ENCODE measurements around the gene MAPK8IP3. TPM values are rescaled to one million over a fixed set of nuclear protein-coding genes. Genes with fewer than 3 reads are reported as not detected.
A peak's percentile ranks its signal among the peaks of the same experiment; 100 is the strongest.

The MAPK8IP3 gene
- total and polyA plus RNA-seq, 7 donors = 11.7 to 31.6 (median 22.6) TPM

- Histone ChIP-seq H3K4me1 (peaks cover 18% of the 10 kb centered on the region), H3K27me3 (ENCODE audit: insufficient read depth in 3 of 3, low read length in 2 of 3) (no peaks in the 10 kb centered on the region), H3K36me3 (ENCODE audit: insufficient read depth in 1 of 2, low read depth in 1 of 2) (peaks cover 4 to 48% of the 10 kb centered on the region in 2 donors), H3K27ac (peak overlapping the region; percentile 90), H3K4me3 (peak overlapping the region; percentile 76), H3K9me3 (no peaks in the 10 kb centered on the region)
- ATAC-seq (peak; percentile 7 to 32 (median 21)), DNase-seq (peak; percentile 73 to 84)
- WGBS, 3 donors = 4 to 11% (median 4%) methylated on average over 55 to 81 of the region's 81 CpGs
- TF ChIP-seq, protein P1, sequence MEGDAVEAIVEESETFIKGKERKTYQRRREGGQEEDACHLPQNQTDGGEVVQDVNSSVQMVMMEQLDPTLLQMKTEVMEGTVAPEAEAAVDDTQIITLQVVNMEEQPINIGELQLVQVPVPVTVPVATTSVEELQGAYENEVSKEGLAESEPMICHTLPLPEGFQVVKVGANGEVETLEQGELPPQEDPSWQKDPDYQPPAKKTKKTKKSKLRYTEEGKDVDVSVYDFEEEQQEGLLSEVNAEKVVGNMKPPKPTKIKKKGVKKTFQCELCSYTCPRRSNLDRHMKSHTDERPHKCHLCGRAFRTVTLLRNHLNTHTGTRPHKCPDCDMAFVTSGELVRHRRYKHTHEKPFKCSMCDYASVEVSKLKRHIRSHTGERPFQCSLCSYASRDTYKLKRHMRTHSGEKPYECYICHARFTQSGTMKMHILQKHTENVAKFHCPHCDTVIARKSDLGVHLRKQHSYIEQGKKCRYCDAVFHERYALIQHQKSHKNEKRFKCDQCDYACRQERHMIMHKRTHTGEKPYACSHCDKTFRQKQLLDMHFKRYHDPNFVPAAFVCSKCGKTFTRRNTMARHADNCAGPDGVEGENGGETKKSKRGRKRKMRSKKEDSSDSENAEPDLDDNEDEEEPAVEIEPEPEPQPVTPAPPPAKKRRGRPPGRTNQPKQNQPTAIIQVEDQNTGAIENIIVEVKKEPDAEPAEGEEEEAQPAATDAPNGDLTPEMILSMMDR (IDR thresholded peaks at IDR 0.05) = no peak
- intact Hi-C loops (cut with DNase I) = loop anchor here (5.0 to 10.0 kb wide), 2 partner anchors 63 to 174 kb away; partner anchors contain the start of genes MAPK8IP3 (in 1 of the 2) and MSRB1 (in 1 of the 2)
These were observed 64.6 kb downstream of the MAPK8IP3 start for GRCh38 chr16:1770328-1771187.

GRCh38 chr16:1771188-1771863 is 65.3 kb downstream of the MAPK8IP3 start, which contains the start of gene NME3:
NME3 (minus strand) TSS chr16:1771543; CDS start chr16:1771534, 9 bp downstream.
- H3K27me3 ChIP-seq (ENCODE audit: insufficient read depth in 3 of 3, low read length in 2 of 3) = no peaks in the 10 kb centered on the region
- peak; percentile 42 to 57 (median 54) for ATAC-seq
- TF ChIP-seq, protein P1 (IDR thresholded peaks at IDR 0.05) = no peak
- H3K27ac ChIP-seq = peak within 1 kb of the TSS; percentile 90
- no peaks in the 10 kb centered on the region for H3K9me3 ChIP-seq
- H3K36me3 ChIP-seq (ENCODE audit: insufficient read depth in 1 of 2, low read depth in 1 of 2) = peaks cover 4 to 48% of the 10 kb centered on the region in 2 donors
- peaks cover 18% of the 10 kb centered on the region for H3K4me1 ChIP-seq
- WGBS, 3 donors = 0 to 1% (median 1%) methylated on average over 42 to 79 of the region's 79 CpGs
- peak; percentile 81 to 88 for DNase-seq
- intact Hi-C loops (cut with DNase I) = loop anchor here (5.0 to 10.0 kb wide), 2 partner anchors 64 to 173 kb away; partner anchors contain the start of genes MAPK8IP3 (in 1 of the 2) and MSRB1 (in 1 of the 2)
- peak within 1 kb of the TSS; percentile 76 for H3K4me3 ChIP-seq

DNA sequence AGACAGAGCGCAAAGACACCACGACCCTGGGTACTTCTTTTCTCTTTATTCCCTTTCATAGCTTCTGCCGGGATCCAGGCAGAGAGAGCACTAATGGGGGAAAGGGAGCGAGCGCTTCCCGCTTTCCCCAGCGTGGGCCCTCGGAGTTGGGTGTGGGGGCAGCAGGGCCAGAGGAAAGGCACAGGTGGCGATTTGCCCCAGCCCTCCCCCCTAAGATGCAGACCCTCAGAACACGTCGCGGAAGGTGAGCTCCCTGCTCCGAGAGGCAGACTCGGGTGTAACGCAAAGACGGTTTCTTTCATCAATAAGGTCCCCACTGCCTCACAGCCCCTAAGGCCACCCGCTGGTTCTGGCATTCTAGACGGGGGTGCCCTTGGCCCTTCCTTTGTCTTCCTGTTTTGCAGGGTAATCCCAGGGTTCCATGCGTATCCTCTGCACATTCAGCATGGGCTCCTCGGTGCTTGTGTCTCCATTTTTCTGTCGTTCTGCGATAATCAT is 65.9 kb downstream of the MAPK8IP3 start:
- peak overlapping the region; percentile 90 for H3K27ac ChIP-seq
- H3K4me1 ChIP-seq = peaks cover 18% of the 10 kb centered on the region
- ATAC-seq (no peak), DNase-seq (peak in 1 of 2 donors; percentile 56)
- intact Hi-C loops (cut with DNase I) = loop anchor here (5.0 to 10.0 kb wide), 2 partner anchors 65 to 173 kb away; partner anchors contain the start of genes MAPK8IP3 (in 1 of the 2) and MSRB1 (in 1 of the 2)
- H3K4me3 ChIP-seq = peak overlapping the region; percentile 76
- no peaks in the 10 kb centered on the region for H3K27me3 ChIP-seq (ENCODE audit: insufficient read depth in 3 of 3, low read length in 2 of 3)
- 13 to 16% (median 14%) methylated on average over 20 to 22 of the region's 22 CpGs for WGBS, 3 donors
- no peaks in the 10 kb centered on the region for H3K9me3 ChIP-seq
- TF ChIP-seq, protein P1 (IDR thresholded peaks at IDR 0.05) = no peak
- H3K36me3 ChIP-seq (ENCODE audit: insufficient read depth in 1 of 2, low read depth in 1 of 2) = peaks cover 4 to 48% of the 10 kb centered on the region in 2 donors

GRCh38 chr16:1772362-1772907 is 66.4 kb downstream of the MAPK8IP3 start, which contains the start of gene EME2:
EME2 (plus strand) TSS chr16:1772810; CDS start chr16:1773228, 418 bp downstream.
- intact Hi-C loops (cut with DNase I) = loop anchor here (5.0 to 10.0 kb wide), 2 partner anchors 65 to 172 kb away; partner anchors contain the start of genes MAPK8IP3 (in 1 of the 2) and MSRB1 (in 1 of the 2)
- Histone ChIP-seq H3K9me3 (no peaks in the 10 kb centered on the region), H3K4me3 (peak within 1 kb of the TSS; percentile 76), H3K27ac (peak within 1 kb of the TSS; percentile 90), H3K36me3 (ENCODE audit: insufficient read depth in 1 of 2, low read depth in 1 of 2) (peaks cover under 1 to 48% of the 10 kb centered on the region in 2 donors), H3K4me1 (peaks cover 18% of the 10 kb centered on the region), H3K27me3 (ENCODE audit: insufficient read depth in 3 of 3, low read length in 2 of 3) (no peaks in the 10 kb centered on the region)
- WGBS, 3 donors = 0 to 1% (median 1%) methylated on average over 43 to 53 of the region's 53 CpGs
- TF ChIP-seq, protein P1 (IDR thresholded peaks at IDR 0.05) = no peak
- DNase-seq (peak in 1 of 2 donors; percentile 61), ATAC-seq (peak; percentile 7 to 13 (median 11))

All from psoas muscle (tissue), 8 donors.